Right kidney (tissue), 1 donor: ENCODE results near the gene CFAP99.

Experiments
- DNase-seq: peaks from one replicate; pipeline ENCODE4 v3.0.0-alpha.2; 2016

The CFAP99 gene

DNA sequence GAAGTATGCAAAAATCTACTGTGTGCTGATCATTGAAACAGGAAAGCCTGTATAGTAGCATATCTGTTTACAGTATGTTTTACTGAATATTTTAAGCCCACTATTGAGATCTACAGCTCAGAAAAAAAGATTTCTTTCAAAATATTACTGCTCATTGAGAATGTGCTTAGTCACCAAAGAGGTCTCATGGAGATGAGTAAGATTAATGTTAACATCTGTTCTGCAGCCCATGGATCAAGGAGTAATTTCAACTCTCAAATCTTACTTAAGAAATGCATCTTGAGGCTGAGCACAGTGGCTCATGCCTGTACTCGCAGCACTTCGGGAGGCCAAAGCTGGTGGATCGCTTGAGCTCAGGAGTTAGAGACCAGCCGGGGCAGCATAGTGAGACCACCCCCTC lies 53.4 kb downstream of the CFAP99 start:
- no peak for DNase-seq

DNA sequence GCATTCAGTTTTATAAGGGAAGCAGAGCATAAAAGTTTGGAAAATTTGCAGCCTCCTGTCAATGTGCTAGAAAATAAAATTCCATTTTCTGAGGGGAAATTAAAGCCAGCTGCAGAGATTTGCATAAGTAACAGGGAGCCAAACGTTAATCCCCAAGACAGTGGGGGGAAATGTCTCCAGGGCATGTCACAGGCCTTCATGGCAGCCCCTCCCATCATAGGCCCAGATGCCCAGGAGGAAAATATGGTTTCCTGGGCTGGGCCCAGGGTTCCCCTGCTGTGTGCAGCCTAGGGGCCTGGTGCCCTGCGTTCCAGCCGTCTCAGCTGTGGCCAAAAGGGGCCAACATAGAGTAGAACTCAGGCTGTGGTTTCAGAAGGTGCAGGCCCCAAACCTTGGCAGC lies 59.5 kb downstream of the CFAP99 start:
- no peak for DNase-seq

- DNase-seq: no peak
Observed at GRCh38 chr4:2480649-2481048, 61.9 kb downstream of the CFAP99 start.

DNA sequence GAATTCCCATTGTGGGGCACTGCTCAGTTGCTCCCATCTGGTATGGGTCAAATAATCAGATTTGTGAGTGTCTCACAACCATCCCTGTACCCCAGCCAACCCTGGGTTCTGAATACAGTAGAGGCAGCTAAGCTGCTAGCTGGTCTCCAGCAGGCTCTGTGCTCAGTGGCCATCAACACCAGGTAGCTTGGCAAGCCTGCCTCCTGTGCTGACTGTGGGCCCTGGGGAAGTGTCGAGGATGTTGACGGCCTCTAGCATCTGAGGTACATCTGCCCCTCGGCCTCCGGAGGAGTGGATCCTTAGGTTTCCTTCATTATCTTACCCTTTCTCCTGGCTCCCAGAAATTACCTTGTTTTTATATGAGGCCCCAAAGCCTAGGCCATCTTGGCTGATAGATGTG lies 63.4 kb downstream of the CFAP99 start:
- no peak for DNase-seq

GRCh38 chr4:2482693-2483092 lies 63.9 kb downstream of the CFAP99 start:
- no peak for DNase-seq

GRCh38 chr4:2483237-2483636 lies 64.5 kb downstream of the CFAP99 start:
- no peak for DNase-seq

- no peak for DNase-seq
Observed at GRCh38 chr4:2484185-2484584, 65.4 kb downstream of the CFAP99 start.

DNA sequence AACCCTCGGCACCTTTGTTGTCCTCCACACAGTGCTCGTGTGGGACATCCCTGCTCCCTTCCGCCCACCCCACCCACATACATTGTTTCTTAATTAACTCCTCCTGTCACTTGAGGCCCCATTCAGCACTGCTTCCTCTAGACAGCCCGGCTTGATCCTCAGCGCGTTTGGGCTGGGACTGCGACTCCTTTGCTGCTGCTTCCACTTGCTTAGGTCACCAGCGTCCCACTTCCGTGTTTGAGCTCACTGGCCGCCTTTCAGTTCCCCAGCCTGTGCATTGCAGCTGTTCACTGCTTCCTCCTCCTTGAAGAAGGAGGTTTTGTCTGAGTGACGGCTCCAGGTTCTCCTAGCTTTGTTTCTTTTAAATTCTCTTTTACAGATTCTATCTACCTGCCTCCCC lies 66.2 kb downstream of the CFAP99 start:
- no peak for DNase-seq

DNA sequence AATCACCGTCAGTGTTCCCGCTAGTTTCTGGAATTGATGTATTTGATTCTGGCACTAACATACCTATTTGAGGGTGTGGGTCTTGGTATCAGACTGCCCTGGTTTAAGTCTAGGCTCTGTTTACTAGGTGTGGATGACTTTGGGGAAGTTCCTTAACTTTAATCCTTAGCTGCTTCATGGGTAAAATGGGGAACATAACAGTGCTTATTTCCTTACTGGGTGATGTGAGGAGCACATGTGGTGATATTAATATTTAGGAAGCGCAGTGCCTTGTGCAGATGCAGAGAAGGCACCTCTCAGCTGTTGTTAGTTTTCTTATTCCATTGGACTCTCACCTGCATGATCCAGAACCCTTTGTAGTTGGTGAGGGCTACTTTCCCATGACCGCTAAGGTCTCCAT lies 67.2 kb downstream of the CFAP99 start:
- no peak for DNase-seq

- DNase-seq: no peak
Observed at GRCh38 chr4:2486981-2487380, 68.2 kb downstream of the CFAP99 start.

DNA sequence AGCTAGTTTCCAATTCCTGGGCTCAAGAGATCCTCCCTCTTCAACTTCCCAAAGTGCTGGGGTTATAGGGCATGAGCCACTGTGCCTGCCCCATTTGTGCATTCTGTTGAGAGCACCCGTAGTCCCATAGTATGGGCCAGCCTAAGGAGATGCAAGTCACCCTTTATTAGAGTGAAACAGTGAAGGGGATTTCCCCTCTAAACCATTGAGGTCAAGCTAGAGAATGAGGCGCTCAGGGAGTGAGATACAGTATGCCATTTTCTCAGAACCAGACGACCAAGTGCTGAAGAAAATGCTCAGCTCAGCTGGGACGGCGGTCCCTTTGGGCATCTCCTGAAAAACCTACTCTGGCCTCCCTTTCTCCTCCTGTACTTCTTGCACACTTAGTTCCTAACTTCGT lies 68.9 kb downstream of the CFAP99 start:
- DNase-seq: no peak

DNA sequence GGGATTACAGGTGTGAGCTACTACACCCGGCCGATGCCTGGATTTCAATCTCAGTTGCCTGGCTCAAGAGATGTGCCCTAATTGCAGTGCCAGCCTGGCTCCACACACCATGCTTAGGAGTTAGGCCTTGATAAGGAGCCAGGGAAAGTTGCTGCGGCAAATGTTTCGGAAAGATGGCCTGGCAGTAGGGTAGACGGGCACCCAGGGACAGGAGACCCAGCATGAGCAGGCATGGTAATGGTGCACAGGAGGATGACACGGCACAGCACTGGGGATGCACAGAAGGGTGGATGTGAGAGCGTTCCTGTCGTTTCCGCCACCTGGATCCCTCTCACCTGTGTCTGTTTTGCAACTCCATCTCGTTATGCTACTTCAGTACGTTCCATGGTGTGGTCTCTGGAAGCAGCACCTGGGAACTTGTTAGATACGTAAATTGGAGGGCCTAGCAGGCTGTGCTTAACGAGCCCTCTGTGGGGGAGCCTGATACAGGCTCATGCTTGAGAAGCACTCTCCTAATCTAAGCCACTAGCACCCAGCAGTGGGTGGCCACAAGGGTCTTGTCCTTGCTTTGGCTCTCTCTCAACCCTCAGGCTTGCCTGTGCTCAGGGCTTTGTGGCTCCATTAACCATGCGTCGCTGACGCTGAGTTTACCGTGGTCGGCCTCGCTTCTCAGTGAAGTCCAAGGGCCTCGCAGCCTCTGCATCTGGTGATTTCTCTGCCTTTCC lies 70.5 kb downstream of the CFAP99 start:
- no peak for DNase-seq

DNA sequence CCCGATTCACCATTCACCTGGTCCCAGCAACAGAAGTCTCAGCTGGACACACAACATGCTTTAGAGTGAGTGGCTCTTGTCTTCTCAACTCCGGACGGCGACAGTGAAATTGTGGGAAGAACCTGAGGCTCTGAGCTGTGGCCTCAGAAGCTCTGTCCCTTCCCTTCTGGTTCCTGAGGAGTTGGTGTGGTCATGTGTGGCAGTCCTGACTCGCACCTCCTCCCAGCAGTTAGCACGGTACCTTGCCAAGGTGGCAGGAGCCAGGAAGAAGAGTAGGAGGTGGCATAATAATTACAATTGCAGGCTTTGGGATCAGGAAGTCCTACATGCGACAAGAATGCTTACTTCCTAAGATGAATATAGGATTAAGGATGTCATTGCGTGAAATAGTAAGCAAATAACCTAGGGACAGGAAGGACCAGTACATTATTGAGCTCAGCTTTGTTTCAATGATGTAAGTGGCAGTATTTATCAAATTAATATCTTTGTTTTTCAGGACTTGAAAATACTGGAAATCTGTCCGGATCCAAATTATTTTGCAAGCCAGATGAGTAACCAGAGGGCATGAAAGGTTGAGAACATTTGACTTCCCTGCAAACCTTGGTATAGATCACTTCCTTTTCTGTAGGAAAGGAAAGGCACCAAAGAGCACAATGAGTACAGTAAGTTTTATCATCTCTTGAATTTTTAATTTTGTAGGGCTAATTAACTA lies 71.2 kb downstream of the CFAP99 start:
- DNase-seq: no peak

DNA sequence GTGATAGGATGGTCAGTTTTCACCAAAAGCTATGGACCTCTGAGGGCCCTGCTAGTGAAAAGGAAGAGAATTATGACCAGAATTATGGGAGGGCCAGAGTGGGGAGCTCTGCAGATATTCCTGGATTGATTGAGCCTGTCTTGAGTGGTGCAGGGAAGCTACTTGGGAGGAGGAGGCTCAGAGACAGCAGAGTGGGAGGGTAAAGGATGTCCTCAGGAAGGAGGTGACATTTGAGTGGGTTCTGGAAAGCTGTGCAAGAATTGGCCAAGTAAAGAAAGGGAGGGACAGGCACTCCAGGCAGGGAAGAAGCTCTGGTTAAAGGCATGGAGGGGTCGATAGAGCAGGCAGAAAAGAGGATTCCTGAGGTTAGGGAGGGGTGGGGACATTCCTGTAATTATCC lies 74.2 kb downstream of the CFAP99 start:
- DNase-seq: no peak

GRCh38 chr4:2494992-2495391 lies 76.2 kb downstream of the CFAP99 start:
- DNase-seq: no peak

DNA sequence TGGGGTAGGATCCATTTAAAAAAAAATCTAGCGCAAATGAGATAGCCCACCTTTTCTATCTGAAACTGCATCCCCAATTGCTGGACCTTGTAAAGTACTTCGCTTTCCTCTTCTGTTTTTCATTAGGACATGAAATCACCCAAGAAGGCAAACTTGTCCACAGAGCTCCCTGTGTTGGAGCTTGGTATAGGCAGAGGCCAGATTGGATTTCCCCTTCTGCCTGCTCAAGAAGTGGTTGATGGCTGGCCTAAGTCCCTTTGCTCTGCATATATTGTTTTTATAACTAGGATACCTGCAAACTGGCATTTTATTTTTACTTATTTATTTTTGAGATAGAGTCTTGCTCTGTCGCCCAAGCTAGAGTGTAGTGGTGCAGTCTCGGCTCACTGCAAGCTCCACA lies 78.6 kb downstream of the CFAP99 start:
- no peak for DNase-seq

- DNase-seq: no peak
Observed at GRCh38 chr4:2497931-2498330, 79.2 kb downstream of the CFAP99 start.

GRCh38 chr4:2500547-2500946 lies 81.8 kb downstream of the CFAP99 start:
- DNase-seq: no peak

DNA sequence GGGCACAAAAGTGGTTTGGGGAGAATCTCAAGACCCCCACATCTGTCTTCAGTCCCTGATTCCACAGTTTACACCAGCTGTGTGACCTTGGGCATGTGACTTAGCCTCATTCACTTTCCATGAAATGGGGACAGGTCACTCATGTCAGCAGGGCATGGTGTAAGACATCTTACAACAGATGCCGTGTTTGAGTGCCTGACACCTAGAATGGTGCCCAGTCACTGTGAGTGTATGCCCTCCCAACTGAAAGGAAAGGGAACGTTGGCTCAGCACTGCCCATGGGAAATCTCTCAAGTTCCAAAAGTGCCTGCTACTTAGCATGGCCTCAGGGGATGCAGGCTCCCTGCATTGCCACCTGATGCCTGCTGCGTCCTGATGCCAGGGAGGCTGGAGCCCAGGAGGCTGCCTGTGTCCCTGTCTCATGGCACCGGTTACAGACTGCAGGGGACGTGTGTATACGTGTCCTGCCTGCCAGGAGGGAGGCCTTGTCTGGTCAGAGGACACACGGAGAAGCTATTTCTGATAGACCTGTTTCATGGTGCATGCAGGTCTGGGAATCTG lies 82.4 kb downstream of the CFAP99 start:
- DNase-seq: no peak

DNA sequence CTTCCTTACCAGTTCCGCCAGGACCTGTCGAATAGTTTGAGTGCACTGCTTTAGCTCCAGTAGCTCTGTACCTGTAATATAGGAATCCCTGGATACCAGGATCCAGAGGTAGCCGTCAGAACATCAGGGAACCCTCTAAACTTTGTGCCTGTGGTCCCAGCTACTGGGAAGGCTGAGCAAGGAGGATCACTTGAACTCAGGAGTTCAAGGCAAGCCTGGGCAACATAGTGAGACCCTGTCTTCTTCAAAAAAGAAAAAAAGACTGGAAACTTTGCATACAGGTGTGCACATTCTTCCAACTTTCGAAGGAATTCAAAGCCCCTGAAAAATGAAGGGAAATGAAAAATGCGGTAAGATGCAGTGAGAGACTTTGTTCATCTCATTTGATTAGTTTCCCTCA lies 85.1 kb downstream of the CFAP99 start:
- DNase-seq: no peak

DNA sequence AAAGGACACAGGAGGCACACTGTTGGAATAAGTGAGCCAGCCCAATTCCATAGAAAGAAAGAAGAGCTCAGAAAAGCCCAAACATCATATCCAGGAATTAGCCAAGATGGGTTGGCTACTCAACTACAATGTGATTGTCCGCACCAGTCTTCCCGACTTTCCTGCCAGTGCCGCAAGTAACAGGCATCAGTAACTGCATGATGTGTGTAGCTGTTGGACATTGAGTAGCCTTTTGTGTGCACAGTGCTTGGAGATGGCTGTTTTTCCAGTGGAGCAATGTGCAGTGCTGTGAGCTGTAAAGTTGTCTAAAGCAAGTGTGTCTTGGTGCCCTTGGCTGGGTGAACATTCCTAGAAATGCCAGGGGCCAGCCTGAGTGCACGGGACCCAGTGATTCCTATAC lies 88.5 kb downstream of the CFAP99 start:
- no peak for DNase-seq

GRCh38 chr4:2507855-2508254 lies 89.1 kb downstream of the CFAP99 start:
- DNase-seq: no peak

DNA sequence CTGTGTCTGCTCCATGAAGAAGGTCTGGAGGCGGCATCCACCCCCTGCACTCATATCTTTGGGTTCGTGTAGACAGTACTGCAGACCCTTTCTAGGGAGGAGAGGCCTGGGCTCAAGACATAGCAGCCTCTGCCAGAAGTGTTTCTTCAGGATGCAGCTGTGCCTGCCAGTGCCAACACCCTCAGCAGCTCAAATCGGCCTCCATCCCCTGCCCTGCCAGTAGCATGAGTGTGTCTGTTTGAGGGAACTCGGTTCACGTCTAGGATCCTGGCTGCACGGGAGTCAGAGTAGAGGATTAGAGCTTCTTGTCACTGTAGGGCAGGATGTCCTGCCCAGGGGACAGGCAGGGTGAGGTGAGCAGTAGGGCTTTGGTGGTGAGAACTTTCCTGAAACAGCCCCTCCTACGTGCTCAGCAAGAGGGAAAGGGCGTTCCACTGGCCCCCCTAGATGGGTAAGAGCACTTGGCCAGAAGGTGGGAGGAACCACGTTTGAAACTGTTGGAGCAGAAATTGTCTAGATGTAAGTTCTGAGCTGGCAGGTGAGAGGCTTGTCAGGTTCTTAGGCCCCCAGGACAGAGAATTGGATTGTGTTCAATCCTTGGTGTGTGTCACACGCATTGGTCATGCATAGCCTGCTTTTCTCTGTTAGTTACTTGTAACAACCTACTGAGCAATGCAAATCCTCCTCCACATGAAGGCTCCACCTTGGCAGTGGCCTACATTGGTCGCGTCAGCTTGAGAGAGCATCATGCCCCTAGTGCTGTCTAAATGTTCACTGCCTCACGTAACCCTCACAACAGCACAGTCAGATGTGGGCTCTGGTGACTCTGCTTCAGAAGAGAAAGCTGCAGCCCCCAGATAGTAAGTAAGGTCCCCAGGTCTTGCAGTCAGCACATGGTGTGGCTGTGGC lies 91.8 kb downstream of the CFAP99 start:
- DNase-seq: no peak
